GM10266 (cell line): ENCODE data around the gene SLC4A2.
"Not testable (repeated sequence)": the region's sequence is repeated elsewhere in the genome, so short reads cannot be mapped to it uniquely, and the experiment has no call there.

Source experiments
- DNase-seq: peaks from one replicate; pipeline ENCODE4 v3.0.0; 2012; ENCODE audit errors: extremely low spot score
- TF ChIP-seq, protein P1 (sequence below): IDR thresholded peaks from 2 replicates; pipeline ENCODE4 v1.5.1; 2012; ENCODE audit warnings: mild to moderate bottlenecking, low read depth; ENCODE audit not compliant: control insufficient read depth, insufficient read depth; ENCODE audit errors: missing control alignments

Gene SLC4A2, protein sequence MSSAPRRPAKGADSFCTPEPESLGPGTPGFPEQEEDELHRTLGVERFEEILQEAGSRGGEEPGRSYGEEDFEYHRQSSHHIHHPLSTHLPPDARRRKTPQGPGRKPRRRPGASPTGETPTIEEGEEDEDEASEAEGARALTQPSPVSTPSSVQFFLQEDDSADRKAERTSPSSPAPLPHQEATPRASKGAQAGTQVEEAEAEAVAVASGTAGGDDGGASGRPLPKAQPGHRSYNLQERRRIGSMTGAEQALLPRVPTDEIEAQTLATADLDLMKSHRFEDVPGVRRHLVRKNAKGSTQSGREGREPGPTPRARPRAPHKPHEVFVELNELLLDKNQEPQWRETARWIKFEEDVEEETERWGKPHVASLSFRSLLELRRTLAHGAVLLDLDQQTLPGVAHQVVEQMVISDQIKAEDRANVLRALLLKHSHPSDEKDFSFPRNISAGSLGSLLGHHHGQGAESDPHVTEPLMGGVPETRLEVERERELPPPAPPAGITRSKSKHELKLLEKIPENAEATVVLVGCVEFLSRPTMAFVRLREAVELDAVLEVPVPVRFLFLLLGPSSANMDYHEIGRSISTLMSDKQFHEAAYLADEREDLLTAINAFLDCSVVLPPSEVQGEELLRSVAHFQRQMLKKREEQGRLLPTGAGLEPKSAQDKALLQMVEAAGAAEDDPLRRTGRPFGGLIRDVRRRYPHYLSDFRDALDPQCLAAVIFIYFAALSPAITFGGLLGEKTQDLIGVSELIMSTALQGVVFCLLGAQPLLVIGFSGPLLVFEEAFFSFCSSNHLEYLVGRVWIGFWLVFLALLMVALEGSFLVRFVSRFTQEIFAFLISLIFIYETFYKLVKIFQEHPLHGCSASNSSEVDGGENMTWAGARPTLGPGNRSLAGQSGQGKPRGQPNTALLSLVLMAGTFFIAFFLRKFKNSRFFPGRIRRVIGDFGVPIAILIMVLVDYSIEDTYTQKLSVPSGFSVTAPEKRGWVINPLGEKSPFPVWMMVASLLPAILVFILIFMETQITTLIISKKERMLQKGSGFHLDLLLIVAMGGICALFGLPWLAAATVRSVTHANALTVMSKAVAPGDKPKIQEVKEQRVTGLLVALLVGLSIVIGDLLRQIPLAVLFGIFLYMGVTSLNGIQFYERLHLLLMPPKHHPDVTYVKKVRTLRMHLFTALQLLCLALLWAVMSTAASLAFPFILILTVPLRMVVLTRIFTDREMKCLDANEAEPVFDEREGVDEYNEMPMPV

GRCh38 chr7:151059367-151060112 lies at the start of gene SLC4A2:
TSS of gene SLC4A2 (plus strand) at chr7:151059589. CDS start at chr7:151061988, 2,399 bp downstream.
- peak; percentile 93 for DNase-seq
- TF ChIP-seq, protein P1, sequence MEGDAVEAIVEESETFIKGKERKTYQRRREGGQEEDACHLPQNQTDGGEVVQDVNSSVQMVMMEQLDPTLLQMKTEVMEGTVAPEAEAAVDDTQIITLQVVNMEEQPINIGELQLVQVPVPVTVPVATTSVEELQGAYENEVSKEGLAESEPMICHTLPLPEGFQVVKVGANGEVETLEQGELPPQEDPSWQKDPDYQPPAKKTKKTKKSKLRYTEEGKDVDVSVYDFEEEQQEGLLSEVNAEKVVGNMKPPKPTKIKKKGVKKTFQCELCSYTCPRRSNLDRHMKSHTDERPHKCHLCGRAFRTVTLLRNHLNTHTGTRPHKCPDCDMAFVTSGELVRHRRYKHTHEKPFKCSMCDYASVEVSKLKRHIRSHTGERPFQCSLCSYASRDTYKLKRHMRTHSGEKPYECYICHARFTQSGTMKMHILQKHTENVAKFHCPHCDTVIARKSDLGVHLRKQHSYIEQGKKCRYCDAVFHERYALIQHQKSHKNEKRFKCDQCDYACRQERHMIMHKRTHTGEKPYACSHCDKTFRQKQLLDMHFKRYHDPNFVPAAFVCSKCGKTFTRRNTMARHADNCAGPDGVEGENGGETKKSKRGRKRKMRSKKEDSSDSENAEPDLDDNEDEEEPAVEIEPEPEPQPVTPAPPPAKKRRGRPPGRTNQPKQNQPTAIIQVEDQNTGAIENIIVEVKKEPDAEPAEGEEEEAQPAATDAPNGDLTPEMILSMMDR = peak; percentile 48

- TF ChIP-seq, protein P1 = no peak
- no peak for DNase-seq
These were observed 49.4 kb upstream of the SLC4A2 start for GRCh38 chr7:151010037-151010306.

DNA sequence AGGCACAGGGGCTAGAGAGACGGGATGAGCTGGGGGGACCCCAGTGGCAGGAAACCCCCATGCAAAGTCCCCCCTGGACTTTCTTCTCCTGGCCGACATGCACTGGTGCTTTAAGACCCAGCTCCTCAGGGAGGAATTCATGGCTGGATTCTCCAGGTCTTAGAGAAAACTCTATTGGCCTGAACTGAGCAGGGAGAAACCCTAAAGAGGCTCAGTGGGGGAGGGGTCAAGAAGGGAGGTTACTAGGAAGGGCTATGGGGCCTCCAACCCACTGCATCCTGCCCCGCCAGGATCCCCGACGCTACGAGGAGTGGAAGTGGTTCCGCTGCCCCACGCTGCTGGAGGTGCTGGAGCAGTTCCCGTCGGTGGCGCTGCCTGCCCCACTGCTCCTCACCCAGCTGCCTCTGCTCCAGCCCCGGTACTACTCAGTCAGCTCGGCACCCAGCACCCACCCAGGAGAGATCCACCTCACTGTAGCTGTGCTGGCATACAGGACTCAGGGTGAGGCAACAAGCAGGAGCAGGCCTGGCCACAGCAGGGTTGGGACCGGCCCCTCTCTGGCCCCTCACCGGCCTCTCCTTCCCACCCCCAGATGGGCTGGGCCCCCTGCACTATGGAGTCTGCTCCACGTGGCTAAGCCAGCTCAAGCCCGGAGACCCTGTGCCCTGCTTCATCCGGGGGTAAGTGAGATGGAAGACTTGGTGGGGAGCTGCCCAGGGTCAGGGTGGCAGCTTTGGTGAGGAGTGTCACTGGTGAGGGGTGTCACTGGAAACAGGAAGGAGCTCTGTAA lies 48.9 kb upstream of the SLC4A2 start:
- DNase-seq = no peak
- TF ChIP-seq, protein P1 = no peak

GRCh38 chr7:151011097-151011409 lies 48.3 kb upstream of the SLC4A2 start:
- TF ChIP-seq, protein P1 = no peak
- no peak for DNase-seq

DNA sequence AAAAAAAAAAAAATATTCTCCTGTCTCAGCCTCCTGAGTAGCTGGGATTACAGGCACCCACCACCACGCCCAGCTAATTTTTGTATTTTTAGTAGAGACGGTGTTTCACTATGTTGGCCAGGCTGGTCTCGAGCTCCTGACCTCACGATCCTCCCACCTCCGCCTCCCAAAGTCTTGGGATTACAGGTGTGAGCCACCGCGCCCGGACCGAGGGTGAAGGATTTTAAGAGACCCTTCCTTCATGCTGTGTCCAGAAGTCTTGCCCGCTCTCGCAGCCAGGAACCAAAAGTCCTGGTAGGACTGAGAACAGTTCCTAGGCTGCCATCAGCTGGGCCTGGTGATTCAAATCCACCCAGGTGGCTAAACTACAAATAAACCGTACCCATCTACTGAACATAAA lies 47.8 kb upstream of the SLC4A2 start:
- not testable (repeated sequence) for DNase-seq

- TF ChIP-seq, protein P1 = no peak
- no peak for DNase-seq
These were observed 47.2 kb upstream of the SLC4A2 start for GRCh38 chr7:151012031-151012692.
